ENCODE measurements around the gene GRIA1.

GRCh38 chr5:153704110-153704509 is 213.6 kb downstream of the GRIA1 start:
- TF ChIP-seq POLR2AphosphoS5 (IDR thresholded peaks at IDR 0.05; ENCODE audit: low read depth, low read length) (no peak), TAF1 (IDR thresholded peaks at IDR 0.05; ENCODE audit: borderline replicate concordance, insufficient read depth, low read length) (no peak)
- TF ChIP-seq, protein P1, sequence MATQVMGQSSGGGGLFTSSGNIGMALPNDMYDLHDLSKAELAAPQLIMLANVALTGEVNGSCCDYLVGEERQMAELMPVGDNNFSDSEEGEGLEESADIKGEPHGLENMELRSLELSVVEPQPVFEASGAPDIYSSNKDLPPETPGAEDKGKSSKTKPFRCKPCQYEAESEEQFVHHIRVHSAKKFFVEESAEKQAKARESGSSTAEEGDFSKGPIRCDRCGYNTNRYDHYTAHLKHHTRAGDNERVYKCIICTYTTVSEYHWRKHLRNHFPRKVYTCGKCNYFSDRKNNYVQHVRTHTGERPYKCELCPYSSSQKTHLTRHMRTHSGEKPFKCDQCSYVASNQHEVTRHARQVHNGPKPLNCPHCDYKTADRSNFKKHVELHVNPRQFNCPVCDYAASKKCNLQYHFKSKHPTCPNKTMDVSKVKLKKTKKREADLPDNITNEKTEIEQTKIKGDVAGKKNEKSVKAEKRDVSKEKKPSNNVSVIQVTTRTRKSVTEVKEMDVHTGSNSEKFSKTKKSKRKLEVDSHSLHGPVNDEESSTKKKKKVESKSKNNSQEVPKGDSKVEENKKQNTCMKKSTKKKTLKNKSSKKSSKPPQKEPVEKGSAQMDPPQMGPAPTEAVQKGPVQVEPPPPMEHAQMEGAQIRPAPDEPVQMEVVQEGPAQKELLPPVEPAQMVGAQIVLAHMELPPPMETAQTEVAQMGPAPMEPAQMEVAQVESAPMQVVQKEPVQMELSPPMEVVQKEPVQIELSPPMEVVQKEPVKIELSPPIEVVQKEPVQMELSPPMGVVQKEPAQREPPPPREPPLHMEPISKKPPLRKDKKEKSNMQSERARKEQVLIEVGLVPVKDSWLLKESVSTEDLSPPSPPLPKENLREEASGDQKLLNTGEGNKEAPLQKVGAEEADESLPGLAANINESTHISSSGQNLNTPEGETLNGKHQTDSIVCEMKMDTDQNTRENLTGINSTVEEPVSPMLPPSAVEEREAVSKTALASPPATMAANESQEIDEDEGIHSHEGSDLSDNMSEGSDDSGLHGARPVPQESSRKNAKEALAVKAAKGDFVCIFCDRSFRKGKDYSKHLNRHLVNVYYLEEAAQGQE (IDR thresholded peaks at IDR 0.05; ENCODE audit: insufficient read depth in 1 of 2, low read depth in 2 of 2, low read length in 2 of 2), result no peak

Measured in PFSK-1 (cell line).